Measurements from ENCODE around the gene ZNF567. TPM values are rescaled to one million over a fixed set of nuclear protein-coding genes. Genes with fewer than 3 reads are reported as not detected.

The ZNF567 gene
- 10 to 100 TPM; 10.8 to 12.1 TPM for total RNA-seq

GRCh38 chr19:36687214-36688056 is at the start of gene ZNF567:
TSS of gene ZNF567 (plus strand) at chr19:36687612. CDS start at chr19:36694868, 7,256 bp downstream.
- H3K4me1 Mint-ChIP-seq: peaks cover 29% of the 10 kb centered on the region
- ChIA-PET CTCF (no interaction called here), POLR2A (no interaction called here)
- H3K4me3 Mint-ChIP-seq: peak within 1 kb of the TSS; percentile 98
- peak; percentile 98 for DNase-seq
- peaks cover 25% of the 10 kb centered on the region for H3K9me3 Mint-ChIP-seq
- peaks cover 69% of the 10 kb centered on the region for H3K36me3 Mint-ChIP-seq (ENCODE audit: low read depth)
- H3K27ac Mint-ChIP-seq: peak within 1 kb of the TSS; percentile 96
- H3K27me3 Mint-ChIP-seq: no peaks in the 10 kb centered on the region

- Mint-ChIP-seq H3K27me3 (no peaks in the 10 kb centered on the region), H3K4me1 (no peaks in the 10 kb centered on the region), H3K36me3 (ENCODE audit: low read depth) (peaks cover 42% of the 10 kb centered on the region), H3K27ac (no peak overlapping the region), H3K4me3 (no peak overlapping the region), H3K9me3 (peaks cover 62% of the 10 kb centered on the region)
- ChIA-PET CTCF (interaction anchor here (0.6 kb wide), 1 partner anchor 26 kb away, joined by 4 read pairs; no protein-coding TSS in a partner anchor), POLR2A (no interaction called here)
- no peak for DNase-seq
Measured at GRCh38 chr19:36638862-36639510, 48.4 kb upstream of the ZNF567 start.

GRCh38 chr19:36646746-36647145 is 40.7 kb upstream of the ZNF567 start:
- ChIA-PET CTCF (no interaction called here), POLR2A (no interaction called here)
- Mint-ChIP-seq H3K36me3 (ENCODE audit: low read depth) (peaks cover 51% of the 10 kb centered on the region), H3K27me3 (no peaks in the 10 kb centered on the region), H3K27ac (no peak overlapping the region), H3K4me3 (no peak overlapping the region), H3K9me3 (peaks cover 34% of the 10 kb centered on the region), H3K4me1 (no peaks in the 10 kb centered on the region)
- no peak for DNase-seq

- H3K4me3 Mint-ChIP-seq: no peak overlapping the region
- POLR2A ChIA-PET: no interaction called here
- H3K27ac Mint-ChIP-seq: no peak overlapping the region
- peaks cover 67% of the 10 kb centered on the region for H3K36me3 Mint-ChIP-seq (ENCODE audit: low read depth)
- CTCF ChIA-PET: no interaction called here
- no peak for DNase-seq
- H3K9me3 Mint-ChIP-seq: peaks cover 36% of the 10 kb centered on the region
- H3K4me1 Mint-ChIP-seq: no peaks in the 10 kb centered on the region
- H3K27me3 Mint-ChIP-seq: no peaks in the 10 kb centered on the region
Measured at GRCh38 chr19:36652958-36653357, 34.5 kb upstream of the ZNF567 start.

- H3K27me3 Mint-ChIP-seq: no peaks in the 10 kb centered on the region
- H3K4me1 Mint-ChIP-seq: peaks cover 26% of the 10 kb centered on the region
- peak overlapping the region; percentile 91 for H3K4me3 Mint-ChIP-seq
- H3K27ac Mint-ChIP-seq: peak overlapping the region; percentile 99
- peaks cover 48% of the 10 kb centered on the region for H3K36me3 Mint-ChIP-seq (ENCODE audit: low read depth)
- ChIA-PET CTCF (interaction anchor here (0.6 to 0.7 kb wide), 2 partner anchors 18 to 503 kb away, joined by 3 read pairs; no protein-coding TSS in a partner anchor), POLR2A (no interaction called here)
- no peak for DNase-seq
- H3K9me3 Mint-ChIP-seq: peaks cover 37% of the 10 kb centered on the region
Measured at GRCh38 chr19:36665832-36666231, 21.6 kb upstream of the ZNF567 start.

- Mint-ChIP-seq H3K9me3 (peaks cover 38% of the 10 kb centered on the region), H3K4me1 (peaks cover 26% of the 10 kb centered on the region)
Measured at GRCh38 chr19:36668646-36669045, 18.8 kb upstream of the ZNF567 start.

GRCh38 chr19:36672368-36672767 is 15.0 kb upstream of the ZNF567 start:
- H3K4me3 Mint-ChIP-seq: no peak overlapping the region
- DNase-seq: no peak
- H3K27me3 Mint-ChIP-seq: no peaks in the 10 kb centered on the region
- peaks cover 34% of the 10 kb centered on the region for H3K9me3 Mint-ChIP-seq
- CTCF ChIA-PET: no interaction called here
- peaks cover 31% of the 10 kb centered on the region for H3K36me3 Mint-ChIP-seq (ENCODE audit: low read depth)
- peaks cover 6% of the 10 kb centered on the region for H3K4me1 Mint-ChIP-seq
- POLR2A ChIA-PET: no interaction called here
- H3K27ac Mint-ChIP-seq: no peak overlapping the region

More at GRCh38 chr19:36668646-36669045, 18.8 kb upstream of the ZNF567 start:
- peak overlapping the region; percentile 43 for H3K4me3 Mint-ChIP-seq
- ChIA-PET POLR2A (no interaction called here), CTCF (no interaction called here)
- no peak for DNase-seq
- H3K27ac Mint-ChIP-seq: no peak overlapping the region
- peaks cover 55% of the 10 kb centered on the region for H3K36me3 Mint-ChIP-seq (ENCODE audit: low read depth)
- no peaks in the 10 kb centered on the region for H3K27me3 Mint-ChIP-seq

- POLR2A ChIA-PET: no interaction called here
- Mint-ChIP-seq H3K4me1 (no peaks in the 10 kb centered on the region), H3K27ac (no peak overlapping the region), H3K27me3 (no peaks in the 10 kb centered on the region), H3K36me3 (ENCODE audit: low read depth) (peaks cover 40% of the 10 kb centered on the region), H3K9me3 (peaks cover 34% of the 10 kb centered on the region), H3K4me3 (no peak overlapping the region)
- CTCF ChIA-PET: no interaction called here
- no peak for DNase-seq
Measured at GRCh38 chr19:36674201-36674600, 13.2 kb upstream of the ZNF567 start.

GRCh38 chr19:36679455-36679854 is 8.0 kb upstream of the ZNF567 start:
- H3K4me1 Mint-ChIP-seq: no peaks in the 10 kb centered on the region
- DNase-seq: no peak
- H3K9me3 Mint-ChIP-seq: peaks cover 37% of the 10 kb centered on the region
- H3K36me3 Mint-ChIP-seq (ENCODE audit: low read depth): peaks cover 50% of the 10 kb centered on the region
- CTCF ChIA-PET: interaction anchor here (0.6 to 1.5 kb wide), 2 partner anchors 15 to 96 kb away, joined by 3 read pairs; no protein-coding TSS in a partner anchor
- POLR2A ChIA-PET: no interaction called here
- no peak overlapping the region for H3K4me3 Mint-ChIP-seq
- no peak overlapping the region for H3K27ac Mint-ChIP-seq
- no peaks in the 10 kb centered on the region for H3K27me3 Mint-ChIP-seq

- H3K27ac Mint-ChIP-seq: no peak overlapping the region
- peaks cover 29% of the 10 kb centered on the region for H3K4me1 Mint-ChIP-seq
- CTCF ChIA-PET: no interaction called here
- no peak for DNase-seq
- H3K9me3 Mint-ChIP-seq: peaks cover 22% of the 10 kb centered on the region
- POLR2A ChIA-PET: no interaction called here
- H3K27me3 Mint-ChIP-seq: no peaks in the 10 kb centered on the region
- H3K36me3 Mint-ChIP-seq (ENCODE audit: low read depth): peaks cover 66% of the 10 kb centered on the region
- peak overlapping the region; percentile 98 for H3K4me3 Mint-ChIP-seq
Measured at GRCh38 chr19:36685835-36686234, 1.6 kb upstream of the ZNF567 start.

- H3K27ac Mint-ChIP-seq: peak overlapping the region; percentile 96
- peaks cover 22% of the 10 kb centered on the region for H3K9me3 Mint-ChIP-seq
- peaks cover 65% of the 10 kb centered on the region for H3K36me3 Mint-ChIP-seq (ENCODE audit: low read depth)
Measured at GRCh38 chr19:36686365-36687213, 823 bp upstream of the ZNF567 start.

GRCh38 chr19:36688058-36688457 is 646 bp downstream of the ZNF567 start:
- H3K27me3 Mint-ChIP-seq: no peaks in the 10 kb centered on the region
- peaks cover 29% of the 10 kb centered on the region for H3K4me1 Mint-ChIP-seq
- H3K9me3 Mint-ChIP-seq: peaks cover 26% of the 10 kb centered on the region
- peaks cover 71% of the 10 kb centered on the region for H3K36me3 Mint-ChIP-seq (ENCODE audit: low read depth)
- H3K27ac Mint-ChIP-seq: peak overlapping the region; percentile 96
- DNase-seq: no peak
- POLR2A ChIA-PET: no interaction called here
- H3K4me3 Mint-ChIP-seq: peak overlapping the region; percentile 98
- CTCF ChIA-PET: no interaction called here

More at GRCh38 chr19:36686365-36687213, 823 bp upstream of the ZNF567 start:
- CTCF ChIA-PET: no interaction called here
- POLR2A ChIA-PET: no interaction called here
- H3K4me3 Mint-ChIP-seq: peak overlapping the region; percentile 98
- no peaks in the 10 kb centered on the region for H3K27me3 Mint-ChIP-seq
- peaks cover 29% of the 10 kb centered on the region for H3K4me1 Mint-ChIP-seq
- DNase-seq: no peak

GRCh38 chr19:36707134-36707533 is 19.7 kb downstream of the ZNF567 start:
- DNase-seq: no peak
- Mint-ChIP-seq H3K27ac (no peak overlapping the region), H3K4me3 (no peak overlapping the region), H3K9me3 (peaks cover 62% of the 10 kb centered on the region), H3K27me3 (no peaks in the 10 kb centered on the region), H3K36me3 (ENCODE audit: low read depth) (peaks cover 78% of the 10 kb centered on the region), H3K4me1 (no peaks in the 10 kb centered on the region)
- POLR2A ChIA-PET: no interaction called here
- CTCF ChIA-PET: no interaction called here
